DND-41 (cell line): ENCODE data around the gene NDUFC1.

ENCODE experiments used
- CTCF ChIP-seq: IDR thresholded peaks from 2 replicates; pipeline ENCODE4 v1.5.1; 2012; ENCODE audit warnings: borderline replicate concordance, low read length, moderate library complexity, mild to moderate bottlenecking; ENCODE audit not compliant: poor library complexity, severe bottlenecking; ENCODE audit errors: extremely low read depth
- EZH2 ChIP-seq: IDR thresholded peaks from 3 replicates; pipeline ENCODE4 v1.6.1; 2012; ENCODE audit warnings: borderline replicate concordance, low read depth, mild to moderate bottlenecking, moderate library complexity, low read length, inconsistent platforms; ENCODE audit not compliant: severe bottlenecking

DNA sequence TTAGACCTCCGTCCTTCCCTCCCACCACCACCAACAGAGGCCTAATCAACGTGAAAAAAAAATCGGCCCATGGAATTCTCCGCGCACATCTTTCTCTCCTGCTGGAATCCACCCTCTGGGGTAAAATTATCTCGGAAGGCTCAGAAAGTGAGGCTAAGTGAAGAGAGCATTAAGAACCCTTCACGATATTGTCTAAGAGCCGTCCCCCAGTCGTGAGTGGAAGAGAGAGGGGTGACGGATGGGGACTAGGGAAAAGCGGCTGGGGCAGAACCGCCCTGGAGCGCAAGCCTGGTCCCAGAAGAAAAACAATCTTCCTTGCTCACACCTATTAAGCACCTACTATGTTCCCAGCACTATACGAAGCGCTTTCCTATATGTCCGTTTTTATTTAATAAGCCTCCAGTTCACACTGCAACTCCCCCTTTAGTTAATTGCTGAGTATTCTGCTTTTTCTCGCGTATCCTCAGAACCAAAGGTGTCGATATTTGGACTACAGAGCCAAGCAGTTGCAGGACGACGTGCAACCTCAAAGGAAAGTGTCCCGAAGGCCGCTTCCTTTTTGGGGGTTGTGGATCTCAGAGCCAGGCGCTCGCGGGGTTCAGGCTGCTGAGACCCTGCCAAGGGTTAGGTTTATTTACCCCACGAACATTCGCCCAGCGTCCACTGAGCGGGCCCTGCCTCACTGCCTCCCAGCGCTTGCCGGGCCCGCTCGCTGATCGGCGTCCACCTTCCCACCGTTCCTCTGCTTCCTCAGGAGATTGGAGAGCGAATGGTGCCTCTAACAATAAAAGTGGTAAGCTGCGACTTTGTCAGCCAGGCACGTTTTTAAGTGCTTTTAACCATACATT is 23.1 kb downstream of the NDUFC1 start:
- TF ChIP-seq CTCF (no peak), EZH2 (no peak)
